Stimulated activated effector memory CD8-positive, alpha-beta T cell treated with anti-CD3 and anti-CD28 coated beads, Interleukin-12 subunit alpha, Interleukin-12 subunit beta, amount 100 ng/mL, for 72 hours (primary cell): ENCODE measurements around the gene RGS6.
"Not testable (repeated sequence)": the region's sequence is repeated elsewhere in the genome, so short reads cannot be mapped to it uniquely, and the experiment has no call there.

Source experiments
- ATAC-seq: fragments of 150-1000 bp; cut with Tn5 transposase; 2 replicates; pipeline ENCODE4 v1.10.0; 2021
- DNase-seq, 2 donors: peaks; one replicate each; pipeline ENCODE4 v3.0.0; 2021 to 2022; ENCODE audit warnings: low spot score in 2 of 2
- H3K27ac Mint-ChIP-seq: one replicate; pipeline ENCODE4 v1.8.0; 2022; ENCODE audit warnings: mild to moderate bottlenecking, mixed read lengths
- H3K36me3 Mint-ChIP-seq: one replicate; pipeline ENCODE4 v1.8.0; 2022; ENCODE audit warnings: mild to moderate bottlenecking, mixed read lengths
- H3K4me1 Mint-ChIP-seq: one replicate; pipeline ENCODE4 v1.8.0; 2022; ENCODE audit warnings: mixed read lengths
- H3K4me3 Mint-ChIP-seq: one replicate; pipeline ENCODE4 v1.8.0; 2022; ENCODE audit warnings: mild to moderate bottlenecking, mixed read lengths
- H3K9me3 Mint-ChIP-seq: one replicate; pipeline ENCODE4 v1.8.0; 2022; ENCODE audit warnings: mixed read lengths

The RGS6 gene

DNA sequence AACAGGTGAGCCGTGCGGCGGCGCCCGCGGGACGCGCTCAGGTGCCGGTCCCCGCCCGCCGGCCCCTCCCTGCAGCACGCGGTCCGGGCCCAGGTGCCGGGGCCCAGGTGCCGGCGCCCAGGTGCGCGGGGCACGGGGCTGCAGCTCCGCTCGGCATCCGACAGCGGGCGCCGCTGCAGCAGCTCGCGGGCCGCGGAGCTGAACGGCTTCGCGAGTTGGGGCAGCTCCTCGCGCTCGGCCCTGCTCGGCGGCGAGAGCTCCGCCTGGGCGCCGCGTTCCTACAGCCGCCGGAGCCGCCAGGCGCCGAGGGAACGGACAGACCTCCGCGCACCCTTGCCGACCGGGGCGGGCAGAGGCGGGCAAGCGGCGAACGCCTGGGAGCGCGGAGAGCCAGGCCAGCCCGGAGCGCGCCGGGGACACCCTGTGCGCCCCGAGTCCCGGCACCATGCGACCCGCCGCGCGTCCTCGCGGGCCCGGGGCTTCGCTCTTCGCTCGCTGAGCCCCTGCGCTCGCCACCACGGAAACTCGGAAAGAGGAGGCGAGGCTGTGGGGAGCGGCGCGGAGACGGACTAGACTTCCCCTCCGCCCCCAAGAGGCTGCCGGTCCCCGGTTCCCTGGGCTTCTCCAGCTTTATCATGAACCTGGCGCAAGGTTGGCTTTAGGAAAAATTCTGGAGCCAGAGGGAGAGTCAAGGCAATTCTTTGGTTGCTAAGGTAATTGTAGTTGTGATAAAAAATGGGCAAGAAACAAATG, at the start of gene RGS6:
Gene RGS6, plus strand, starts transcription at position 201 of the 753 bp plus-strand sequence.
- H3K9me3 Mint-ChIP-seq: no peaks in the 10 kb centered on the region

DNA sequence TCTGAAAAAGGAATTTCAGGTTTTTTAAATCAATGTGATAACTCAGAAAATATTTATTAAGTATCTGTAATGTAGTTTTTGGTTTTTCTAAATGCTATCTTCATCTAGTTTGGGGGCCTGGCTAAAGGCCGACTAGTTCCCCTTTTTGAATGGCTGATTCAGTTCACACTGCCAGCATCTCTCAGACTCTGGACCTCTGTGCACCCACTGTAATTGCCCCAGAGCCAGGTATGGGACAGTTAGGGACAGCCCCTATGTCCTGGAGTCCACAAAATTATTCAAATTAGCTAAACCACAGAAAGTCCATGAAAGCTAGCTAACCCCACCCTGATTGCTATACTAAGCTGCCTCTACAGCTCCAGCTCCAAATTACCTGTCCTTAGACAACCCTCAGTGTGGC, 49.1 kb upstream of the RGS6 start:
- no peaks in the 10 kb centered on the region for H3K4me1 Mint-ChIP-seq
- DNase-seq: no peak
- H3K27ac Mint-ChIP-seq: no peak overlapping the region
- peaks cover 5% of the 10 kb centered on the region for H3K9me3 Mint-ChIP-seq
- ATAC-seq: no peak
- H3K4me3 Mint-ChIP-seq: no peak overlapping the region
- H3K36me3 Mint-ChIP-seq: no peaks in the 10 kb centered on the region

More for the DNA sequence above, at the start of gene RGS6:
- no peak within 1 kb of the TSS for H3K27ac Mint-ChIP-seq
- peak within 1 kb of the TSS; percentile 43 for H3K4me3 Mint-ChIP-seq
- H3K36me3 Mint-ChIP-seq: no peaks in the 10 kb centered on the region
- DNase-seq (peak; percentile 11 to 59), ATAC-seq (peak; percentile 74)
- H3K4me1 Mint-ChIP-seq: peaks cover 13% of the 10 kb centered on the region

DNA sequence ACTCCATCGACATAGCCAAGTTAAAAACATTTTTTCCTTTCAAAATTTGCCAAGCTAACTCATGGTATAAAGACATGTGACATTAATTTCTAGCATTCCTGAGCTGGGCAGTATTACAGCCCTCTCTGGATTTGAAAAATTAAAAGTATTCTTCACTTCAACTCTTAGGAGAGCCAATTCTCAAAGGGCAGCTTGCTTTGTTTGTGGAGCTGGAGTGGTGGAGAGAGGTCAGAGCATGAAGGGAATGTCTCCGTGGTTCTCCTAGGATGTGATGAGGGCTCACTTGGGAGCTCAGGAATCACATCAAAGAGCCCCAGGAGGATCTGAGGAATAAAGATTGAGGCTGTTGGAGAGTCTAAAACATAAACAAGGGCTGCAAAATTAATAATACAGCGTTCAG, 46.9 kb upstream of the RGS6 start:
- Mint-ChIP-seq H3K4me3 (no peak overlapping the region), H3K4me1 (no peaks in the 10 kb centered on the region), H3K36me3 (no peaks in the 10 kb centered on the region), H3K27ac (no peak overlapping the region), H3K9me3 (peaks cover 10% of the 10 kb centered on the region)
- DNase-seq (no peak), ATAC-seq (no peak)

- Mint-ChIP-seq H3K27ac (peak overlapping the region; percentile 9), H3K9me3 (peaks cover 10% of the 10 kb centered on the region)
- not testable (repeated sequence) for H3K4me1 Mint-ChIP-seq
Measured at GRCh38 chr14:71887802-71888201, 44.4 kb upstream of the RGS6 start.

DNA sequence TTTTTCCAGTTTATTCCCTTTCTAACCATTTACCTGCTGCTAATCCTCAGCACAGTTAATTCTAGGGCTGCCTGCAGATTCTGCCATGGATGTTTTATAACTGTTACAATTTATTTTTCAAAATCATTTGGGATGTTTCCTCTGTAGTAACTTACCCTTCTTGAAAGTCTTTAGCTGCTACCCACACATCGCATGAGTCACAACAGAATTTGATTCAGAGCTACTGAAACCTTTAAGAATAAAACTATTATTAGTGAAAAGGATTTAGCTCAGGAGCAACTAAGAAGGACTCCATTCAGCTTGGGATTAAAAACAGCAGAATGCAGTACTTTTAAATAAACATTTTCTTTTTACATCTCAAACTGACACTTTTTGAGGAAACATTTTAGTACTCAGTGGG, 41.7 kb upstream of the RGS6 start:
- DNase-seq: no peak
- Mint-ChIP-seq H3K36me3 (no peaks in the 10 kb centered on the region), H3K9me3 (peaks cover 10% of the 10 kb centered on the region), H3K27ac (no peak overlapping the region), H3K4me3 (no peak overlapping the region), H3K4me1 (no peaks in the 10 kb centered on the region)
- no peak for ATAC-seq

More at GRCh38 chr14:71887802-71888201, 44.4 kb upstream of the RGS6 start:
- not testable (repeated sequence) for H3K36me3 Mint-ChIP-seq, H3K4me3 Mint-ChIP-seq, ATAC-seq, DNase-seq

DNA sequence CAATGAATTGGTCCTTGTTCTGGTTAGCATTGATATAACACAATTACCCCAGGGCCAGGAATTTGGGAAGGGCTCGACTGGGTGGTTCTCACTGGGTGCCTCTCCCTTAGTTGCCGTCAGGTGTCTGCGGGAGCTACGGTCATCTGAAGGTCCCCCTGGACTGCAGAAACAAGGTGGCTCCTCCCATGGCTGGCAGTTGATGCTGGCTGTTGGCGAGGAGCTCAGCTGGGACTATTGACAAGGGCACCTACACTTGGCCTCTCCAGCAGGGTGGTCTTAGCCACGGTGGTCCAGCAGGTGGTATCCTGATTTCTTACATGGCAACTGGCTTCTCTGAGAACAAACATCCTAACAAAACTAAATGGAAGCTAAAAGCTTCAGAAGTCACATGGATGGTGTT, 41.0 kb upstream of the RGS6 start:
- H3K9me3 Mint-ChIP-seq: peaks cover 7% of the 10 kb centered on the region
- H3K4me3 Mint-ChIP-seq: no peak overlapping the region
- H3K36me3 Mint-ChIP-seq: no peaks in the 10 kb centered on the region
- H3K27ac Mint-ChIP-seq: no peak overlapping the region
- ATAC-seq: no peak
- H3K4me1 Mint-ChIP-seq: no peaks in the 10 kb centered on the region
- DNase-seq: no peak

- H3K27ac Mint-ChIP-seq: no peak overlapping the region
- ATAC-seq: no peak
- H3K36me3 Mint-ChIP-seq: no peaks in the 10 kb centered on the region
- no peak overlapping the region for H3K4me3 Mint-ChIP-seq
- DNase-seq: no peak
- H3K4me1 Mint-ChIP-seq: no peaks in the 10 kb centered on the region
- peaks cover 6% of the 10 kb centered on the region for H3K9me3 Mint-ChIP-seq
Measured at GRCh38 chr14:71891970-71892369, 40.3 kb upstream of the RGS6 start.

GRCh38 chr14:71905031-71905430, 27.2 kb upstream of the RGS6 start:
- H3K4me1 Mint-ChIP-seq: no peaks in the 10 kb centered on the region

DNA sequence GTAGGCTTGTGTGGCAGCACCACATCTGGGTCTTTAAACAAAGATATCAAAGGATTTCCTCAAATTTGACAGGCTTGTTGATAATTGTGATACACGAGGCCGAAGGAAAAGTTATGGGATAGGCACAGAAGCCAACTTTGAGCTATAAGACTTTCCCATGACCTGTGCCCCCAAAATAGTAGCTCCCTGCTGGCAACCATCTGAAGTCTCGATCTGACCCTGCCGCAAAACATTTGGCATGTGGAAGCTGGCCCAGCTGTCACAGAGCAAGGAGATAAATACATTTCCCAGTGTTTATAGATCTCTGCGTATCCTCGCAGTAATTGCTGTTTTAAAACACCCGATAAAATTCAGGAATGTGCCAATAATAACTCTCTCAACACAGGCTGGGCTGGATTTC, 26.4 kb upstream of the RGS6 start:
- Mint-ChIP-seq H3K4me1 (no peaks in the 10 kb centered on the region), H3K9me3 (no peaks in the 10 kb centered on the region), H3K27ac (no peak overlapping the region), H3K4me3 (no peak overlapping the region), H3K36me3 (no peaks in the 10 kb centered on the region)
- DNase-seq (no peak), ATAC-seq (no peak)

More at GRCh38 chr14:71905031-71905430, 27.2 kb upstream of the RGS6 start:
- ATAC-seq (no peak), DNase-seq (no peak)
- no peak overlapping the region for H3K27ac Mint-ChIP-seq
- no peaks in the 10 kb centered on the region for H3K9me3 Mint-ChIP-seq
- no peak overlapping the region for H3K4me3 Mint-ChIP-seq
- H3K36me3 Mint-ChIP-seq: no peaks in the 10 kb centered on the region

GRCh38 chr14:71907793-71908515, 24.3 kb upstream of the RGS6 start:
- no peak overlapping the region for H3K27ac Mint-ChIP-seq
- no peak for ATAC-seq
- no peaks in the 10 kb centered on the region for H3K9me3 Mint-ChIP-seq
- no peak for DNase-seq
- no peaks in the 10 kb centered on the region for H3K4me1 Mint-ChIP-seq
- no peaks in the 10 kb centered on the region for H3K36me3 Mint-ChIP-seq
- H3K4me3 Mint-ChIP-seq: no peak overlapping the region

DNA sequence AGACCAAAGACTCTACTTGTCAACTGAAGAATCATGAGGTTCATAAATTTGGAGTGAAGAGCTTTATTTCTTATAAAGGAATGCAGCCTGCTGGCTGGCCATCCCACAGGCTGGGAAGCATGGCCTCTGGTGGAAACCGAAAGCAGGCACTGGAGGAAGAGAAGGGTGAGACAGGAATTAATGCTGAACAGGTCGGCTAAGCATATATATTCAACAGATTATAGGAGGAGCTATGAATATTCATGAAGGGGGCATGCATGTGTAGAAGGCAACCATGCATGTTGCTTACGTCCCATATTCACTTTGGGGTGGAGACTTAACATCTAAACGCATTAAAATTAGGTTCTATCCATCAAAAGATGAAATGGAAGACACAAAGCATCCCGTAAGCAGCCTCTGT, 20.6 kb upstream of the RGS6 start:
- DNase-seq (no peak), ATAC-seq (no peak)
- H3K4me1 Mint-ChIP-seq: no peaks in the 10 kb centered on the region
- no peak overlapping the region for H3K4me3 Mint-ChIP-seq
- no peaks in the 10 kb centered on the region for H3K36me3 Mint-ChIP-seq
- H3K9me3 Mint-ChIP-seq: no peaks in the 10 kb centered on the region
- H3K27ac Mint-ChIP-seq: no peak overlapping the region

DNA sequence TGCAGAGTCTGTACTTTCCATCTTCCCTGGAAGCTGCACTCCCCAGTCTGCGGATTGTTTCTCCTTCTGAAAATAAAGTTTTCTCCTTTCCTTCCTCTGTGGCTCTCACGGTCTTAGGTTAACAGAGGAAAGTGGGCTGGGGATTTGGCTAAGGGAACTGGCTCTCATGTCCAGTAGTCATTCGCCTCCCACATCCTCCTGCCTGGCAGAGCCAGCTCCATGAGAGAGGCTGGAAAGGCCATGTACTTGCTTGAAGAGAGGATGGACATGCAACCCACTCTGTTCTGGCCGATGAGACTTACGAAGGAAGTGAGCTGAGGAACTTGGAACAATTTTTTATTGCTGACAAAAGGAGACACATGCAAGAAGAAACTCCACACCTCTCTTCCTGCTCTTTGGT, 18.9 kb upstream of the RGS6 start:
- Mint-ChIP-seq H3K4me3 (no peak overlapping the region), H3K9me3 (no peaks in the 10 kb centered on the region), H3K36me3 (no peaks in the 10 kb centered on the region), H3K4me1 (no peaks in the 10 kb centered on the region), H3K27ac (no peak overlapping the region)
- ATAC-seq: no peak
- no peak for DNase-seq

- DNase-seq (no peak), ATAC-seq (no peak)
- H3K4me1 Mint-ChIP-seq: no peaks in the 10 kb centered on the region
- H3K36me3 Mint-ChIP-seq: no peaks in the 10 kb centered on the region
- H3K27ac Mint-ChIP-seq: no peak overlapping the region
- H3K4me3 Mint-ChIP-seq: no peak overlapping the region
- H3K9me3 Mint-ChIP-seq: no peaks in the 10 kb centered on the region
Measured at GRCh38 chr14:71918955-71919354, 13.3 kb upstream of the RGS6 start.

DNA sequence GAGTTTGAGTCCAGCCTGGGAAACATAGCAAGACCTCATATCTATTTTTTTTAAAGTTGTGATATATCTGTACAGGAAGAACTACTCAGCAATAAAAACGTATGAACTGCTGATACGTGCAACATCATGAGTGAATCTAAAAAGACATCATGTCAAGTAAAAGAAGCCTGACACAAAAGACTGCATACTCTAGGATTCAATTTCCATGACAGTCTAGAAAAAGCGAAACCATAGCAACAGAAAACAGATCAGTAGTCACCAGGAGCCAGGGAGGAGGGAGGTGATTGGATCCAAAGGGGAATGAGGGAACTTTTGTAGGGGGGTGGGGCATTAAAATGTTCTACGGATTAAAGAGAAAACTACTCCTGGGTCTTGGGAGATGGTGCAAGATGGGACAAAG, 8.7 kb upstream of the RGS6 start:
- H3K4me1 Mint-ChIP-seq: no peaks in the 10 kb centered on the region
- no peak for ATAC-seq

GRCh38 chr14:71931492-71932228, 569 bp upstream of the RGS6 start:
- DNase-seq: peak in 1 of 2 donors; percentile 52
- Mint-ChIP-seq H3K27ac (no peak overlapping the region), H3K4me3 (peak overlapping the region; percentile 18)

More for the DNA sequence above, 8.7 kb upstream of the RGS6 start:
- Mint-ChIP-seq H3K36me3 (no peaks in the 10 kb centered on the region), H3K9me3 (no peaks in the 10 kb centered on the region), H3K4me3 (no peak overlapping the region), H3K27ac (no peak overlapping the region)
- no peak for DNase-seq

More at GRCh38 chr14:71931492-71932228, 569 bp upstream of the RGS6 start:
- Mint-ChIP-seq H3K4me1 (peaks cover 13% of the 10 kb centered on the region), H3K36me3 (no peaks in the 10 kb centered on the region), H3K9me3 (no peaks in the 10 kb centered on the region)
- ATAC-seq: peak; percentile 15
